GM12878 (cell line): ENCODE measurements around the gene KIF1C. TPM values are rescaled to one million over a fixed set of nuclear protein-coding genes. Genes with fewer than 3 reads are reported as not detected.

Source experiments
- ATAC-seq: fragments of 200-7000 bp; cut with Tn5 transposase; 3 replicates; pipeline ENCODE4 v1.9.1; 2020; ENCODE audit warnings: mild to moderate bottlenecking, moderate library complexity
- BruUV-seq: library from RNA; stranded (reverse); fragments of 400-500 nt; replicated peaks from 2 replicates; lab custom pipeline; 2021; lab: Mats Ljungman, UMichigan
- CTCF ChIA-PET: fragments of 300-600 bp; sonication (Branson Sonifier 250); formaldehyde crosslinking; extraction: SDS; loops from one replicate; lab custom pipeline; 2021; ENCODE audit warnings: inconsistent platforms; lab: Yijun Ruan, JAX
- POLR2A ChIA-PET: fragments of 350-600 bp; formaldehyde crosslinking; extraction: SDS; loops from one replicate; lab custom pipeline; 2021; ENCODE audit warnings: inconsistent platforms; lab: Charles Lee
- RAD21 ChIA-PET: fragments of 300-600 bp; sonication (Branson Sonifier 250); formaldehyde crosslinking; loops from one replicate; lab custom pipeline; 2023; ENCODE audit warnings: antibody characterized with exemption; ENCODE audit not compliant: unreplicated experiment; lab: Charles Lee
- SMC1A ChIA-PET: fragments of 300-600 bp; sonication (Branson Sonifier 250); formaldehyde crosslinking; loops from one replicate; lab custom pipeline; 2023; ENCODE audit not compliant: unreplicated experiment, uncharacterized antibody; lab: Charles Lee
- DNase-seq: peaks from one replicate; pipeline ENCODE4 v3.0.0-alpha.2; 2011; ENCODE audit warnings: low read depth, low spot score
- FAIRE-seq: peaks from 3 replicates; lab custom pipeline; 2011; peaks lifted over from hg19 to GRCh38; lab: Jason Lieb, UNC
- H2AFZ ChIP-seq: 2 replicates; pipeline ENCODE4 v1.6.0; 2011; ENCODE audit warnings: low read depth, low read length, control low read depth; ENCODE audit not compliant: control insufficient read depth
- H3K27ac ChIP-seq: 2 replicates; pipeline ENCODE4 v1.5.1; 2011; ENCODE audit warnings: control low read depth; ENCODE audit not compliant: control insufficient read depth, insufficient read depth
- H3K27me3 ChIP-seq, 2 experiments: replicated peaks in 1 of 2; 2 replicates each; pipeline versions ENCODE4 v1.6.0 to v1.6.1; 2011; ENCODE audit warnings: low read length in 1 of 2; ENCODE audit not compliant: control insufficient read depth in 2 of 2, insufficient read depth in 2 of 2
- H3K36me3 ChIP-seq, 2 experiments: 2 replicates each; pipeline ENCODE4 v1.5.1; 2011; ENCODE audit warnings: low read length in 1 of 2; ENCODE audit not compliant: control insufficient read depth in 2 of 2, insufficient read depth in 2 of 2
- H3K4me1 ChIP-seq: 2 replicates; pipeline ENCODE4 v1.6.1; 2011; ENCODE audit warnings: mild to moderate bottlenecking, low read length, moderate library complexity, mixed read lengths; ENCODE audit not compliant: control insufficient read depth, insufficient read depth
- H3K4me2 ChIP-seq: 2 replicates; pipeline ENCODE4 v1.6.0; 2011; ENCODE audit warnings: control low read depth; ENCODE audit not compliant: control insufficient read depth, insufficient read depth
- H3K4me3 ChIP-seq: fragments of 200-600 bp; sonication (generic); 2 replicates; pipeline ENCODE4 v1.5.1; 2016
- H3K79me2 ChIP-seq: 2 replicates; pipeline ENCODE4 v1.6.0; 2011; ENCODE audit warnings: low read length; ENCODE audit not compliant: control insufficient read depth, insufficient read depth
- H3K9ac ChIP-seq: 2 replicates; pipeline ENCODE4 v1.8.0; 2011; ENCODE audit warnings: low read length, control low read depth, mixed read lengths; ENCODE audit not compliant: control insufficient read depth, insufficient read depth
- H3K9me3 ChIP-seq: replicated peaks from 3 replicates; pipeline ENCODE4 v1.5.1; 2011; ENCODE audit warnings: mild to moderate bottlenecking, low read length; ENCODE audit not compliant: control insufficient read depth, insufficient read depth
- H4K20me1 ChIP-seq: 2 replicates; pipeline ENCODE4 v1.6.0; 2011; ENCODE audit not compliant: control insufficient read depth, insufficient read depth
- CEBPZ ChIP-seq: fragments of 150-350 bp; IDR thresholded peaks from 2 replicates; pipeline ENCODE4 v1.6.1; 2016; ENCODE audit warnings: low read depth, low read length
- JUND ChIP-seq: IDR thresholded peaks from 2 replicates; pipeline ENCODE4 v1.6.1; 2012; ENCODE audit warnings: low read depth, mild to moderate bottlenecking, low read length, improper control_type of control experiment, moderate library complexity
- MEF2A ChIP-seq: IDR thresholded peaks from 2 replicates; pipeline ENCODE4 v1.6.1; 2011; ENCODE audit warnings: low read depth, mild to moderate bottlenecking, low read length, moderate library complexity; ENCODE audit not compliant: insufficient read depth
- MTA3 ChIP-seq: IDR thresholded peaks from 2 replicates; pipeline ENCODE4 v1.6.1; 2012; ENCODE audit warnings: low read length, inconsistent platforms, borderline replicate concordance
- NR2F1 ChIP-seq: fragments of 450-650 bp; conservative IDR thresholded peaks from 2 replicates; pipeline ENCODE4 v1.6.1; 2017; ENCODE audit warnings: mild to moderate bottlenecking
- POLR2AphosphoS5 ChIP-seq: IDR thresholded peaks from 2 replicates; pipeline ENCODE4 v1.6.1; 2011; ENCODE audit warnings: mild to moderate bottlenecking, low read length, inconsistent platforms
- RAD51 ChIP-seq: fragments of 450-650 bp; IDR thresholded peaks from 2 replicates; pipeline ENCODE4 v1.6.1; 2016; ENCODE audit warnings: moderate library complexity, mild to moderate bottlenecking, inconsistent platforms
- ZNF687 ChIP-seq: fragments of 450-650 bp; IDR thresholded peaks from 2 replicates; pipeline ENCODE4 v1.6.1; 2017; ENCODE audit warnings: mild to moderate bottlenecking, moderate library complexity
- WGBS: methylation state at CpG from one replicate; pipeline ENCODE4 v1.1.6; 2016; ENCODE audit warnings: low lambda C conversion rate; ENCODE audit not compliant: insufficient replicate concordance, insufficient coverage; ENCODE audit errors: missing lambda C conversion rate; 5-methylcytosine and 5-hydroxymethylcytosine counted together
- in situ Hi-C: fragments of 300-500 bp; cut with MboI; formaldehyde crosslinking; loops from 9 replicates; pipeline ENCODE4 v1.14.3; 2018; ENCODE audit warnings: mixed read lengths
- intact Hi-C: fragments of 100-400 bp; cut with micrococcal nuclease; formaldehyde crosslinking; loops from one replicate; pipeline ENCODE4 v1.14.2; 2022; ENCODE audit not compliant: unreplicated experiment
- polyA plus RNA-seq, 11 experiments: library from polyadenylated mRNA; depleted of rRNA in 4 of 11; unstranded in 6 of 11; stranded (reverse) in 5 of 11; fragments of >200 nt; fragmentation: Nextera tagmentation in 4 of 11; fragmentation: Illumina TruSeq in 1 of 11; extraction: Ambion mirVana in 4 of 11; extraction: Trizol in 1 of 11; gene quantifications; 1 replicate in 1 of 11; 2 replicates in 10 of 11; pipeline versions ENCODE4 v1.2.1 to v1.2.3, GENCODE V29; 2011 to 2016; ENCODE audit warnings: inconsistent platforms in 2 of 11, missing spikeins in 2 of 11, low read depth in 1 of 11
- total RNA-seq, 4 experiments: library from RNA; depleted of rRNA in 3 of 4; stranded (reverse); fragments of >200 nt in 3 of 4; fragmentation: Illumina TruSeq in 1 of 4; extraction: Trizol in 1 of 4; gene quantifications; 2 replicates each; pipeline versions ENCODE4 v1.2.1 to v1.2.3, GENCODE V29; 2013 to 2021

Gene KIF1C
- total and polyA plus RNA-seq, 10 of the 15 experiments (the other 5 are each of a cell fraction or from before 2014, with no cell fraction given), result 1.4 to 65.9 (median 21.1) TPM

GRCh38 chr17:4974115-4974670 lies 23.6 kb upstream of the KIF1C start:
- Histone ChIP-seq H3K4me1 (peaks cover 3% of the 10 kb centered on the region; the same call in 1 of the 2 replicates), H3K27me3 (no peaks in the 10 kb centered on the region), H4K20me1 (no peaks in the 10 kb centered on the region), H3K9ac (no peak overlapping the region), H2AFZ (no peak overlapping the region), H3K79me2 (peaks cover 4% of the 10 kb centered on the region; the same call in 1 of the 2 replicates), H3K36me3 (peaks cover 22 to 26% of the 10 kb centered on the region in 2 experiments; a peak in 3 of 4 replicates), H3K4me2 (no peak overlapping the region), H3K9me3 (no peaks in the 10 kb centered on the region), H3K27ac (no peak overlapping the region), H3K4me3 (no peak overlapping the region)
- no peak for DNase-seq
- ATAC-seq, result no peak
- no peak for FAIRE-seq
- 87% methylated on average over 9 of the region's 9 CpGs for WGBS
- in situ Hi-C loops, result no loop called here
- RAD21 ChIA-PET, result no interaction called here
- intact Hi-C loops, result no loop called here
- BruUV-seq, result no TSS peak
- SMC1A ChIA-PET, result no interaction called here
- CTCF ChIA-PET, result interaction anchor here (2.8 kb wide), 1 partner anchor 88 kb away, joined by 11 read pairs; no protein-coding TSS in a partner anchor
- TF ChIP-seq RAD51, result no peak
- TF ChIP-seq MEF2A, result no peak
- TF ChIP-seq NR2F1, result no peak
- TF ChIP-seq MTA3, result no peak
- no peak for TF ChIP-seq POLR2AphosphoS5
- POLR2A ChIA-PET, result interaction anchor here (0.5 kb wide), 1 partner anchor 78 kb away, joined by 3 read pairs; no protein-coding TSS in a partner anchor

- Histone ChIP-seq H3K27me3 (no peaks in the 10 kb centered on the region), H3K9me3 (no peaks in the 10 kb centered on the region), H2AFZ (no peak overlapping the region), H3K27ac (no peak overlapping the region), H3K4me2 (no peak overlapping the region), H4K20me1 (no peaks in the 10 kb centered on the region), H3K36me3 (peaks cover 12 to 22% of the 10 kb centered on the region in 2 experiments; a peak in 3 of 4 replicates), H3K79me2 (no peaks in the 10 kb centered on the region), H3K9ac (no peak overlapping the region), H3K4me3 (no peak overlapping the region), H3K4me1 (peaks cover 12% of the 10 kb centered on the region)
- BruUV-seq, result no TSS peak
- ATAC-seq (no peak), DNase-seq (no peak), FAIRE-seq (no peak)
- in situ Hi-C loops, result no loop called here
- POLR2A ChIA-PET, result interaction anchor here (0.7 kb wide), 1 partner anchor 89 kb away, joined by 3 read pairs; no protein-coding TSS in a partner anchor
- intact Hi-C loops, result no loop called here
- RAD21 ChIA-PET, result interaction anchor here (1.5 kb wide), 1 partner anchor 39 kb away, joined by 6 read pairs; the partner anchor contains the start of genes RNF167 and SLC25A11
- CTCF ChIA-PET, result interaction anchor here (4.5 kb wide), 1 partner anchor 83 kb away, joined by 55 read pairs; no protein-coding TSS in a partner anchor
- SMC1A ChIA-PET, result interaction anchor here (2.2 to 3.6 kb wide), 2 partner anchors 69 to 83 kb away, joined by 8 to 29 read pairs; no protein-coding TSS in a partner anchor
- TF ChIP-seq JUND (no peak), CEBPZ (no peak), ZNF687 (no peak)
Observed at GRCh38 chr17:4978726-4979125, 19.0 kb upstream of the KIF1C start.
